Measurements from ENCODE around the gene GIGYF2.
A peak's percentile ranks its signal among the peaks of the same experiment; 100 is the strongest.

GIGYF2 gene

GRCh38 chr2:232693344-232693743 lies 3.8 kb upstream of the GIGYF2 start (continued):
- no peak for TF ChIP-seq ZNF8 (CRISPR knock-in tag; IDR thresholded peaks at IDR 0.05)
- TF ChIP-seq TCF4 (CRISPR knock-in tag; IDR thresholded peaks at IDR 0.05; ENCODE audit: borderline replicate concordance): no peak
- no peak for TF ChIP-seq ISL1 (CRISPR knock-in tag; IDR thresholded peaks at IDR 0.05)

- TF ChIP-seq ESRRG (CRISPR knock-in tag; IDR thresholded peaks at IDR 0.05): no peak
- no peak; the same call in 2 of the 3 replicates for ATAC-seq
These were observed 497 bp upstream of the GIGYF2 start for GRCh38 chr2:232696609-232697058.

GRCh38 chr2:232697807-232698110 lies 628 bp downstream of the GIGYF2 start:
- peak; percentile 56 for ATAC-seq
- TF ChIP-seq CSRNP3 (CRISPR knock-in tag; IDR thresholded peaks at IDR 0.05): no peak
- TF ChIP-seq BACH2 (CRISPR knock-in tag; IDR thresholded peaks at IDR 0.05; ENCODE audit: borderline replicate concordance): no peak
- no peak for TF ChIP-seq GLIS3 (CRISPR knock-in tag; IDR thresholded peaks at IDR 0.05)
- no peak for TF ChIP-seq ZC3H10 (CRISPR knock-in tag; IDR thresholded peaks at IDR 0.05)
- no peak for TF ChIP-seq PPARA (CRISPR knock-in tag; IDR thresholded peaks at IDR 0.05; ENCODE audit: borderline replicate concordance)
- no peak for TF ChIP-seq POU6F1 (CRISPR knock-in tag; IDR thresholded peaks at IDR 0.05; ENCODE audit: borderline replicate concordance, low read depth)
- TF ChIP-seq ESRRG (CRISPR knock-in tag; IDR thresholded peaks at IDR 0.05): no peak
- no peak for TF ChIP-seq TSHZ2 (CRISPR knock-in tag; IDR thresholded peaks at IDR 0.05)
- TF ChIP-seq TCF4 (CRISPR knock-in tag; IDR thresholded peaks at IDR 0.05; ENCODE audit: borderline replicate concordance): no peak
- no peak for TF ChIP-seq ISL1 (CRISPR knock-in tag; IDR thresholded peaks at IDR 0.05)
- no peak for TF ChIP-seq ZNF565 (CRISPR knock-in tag; conservative IDR thresholded peaks at IDR 0.05; ENCODE audit: low read depth)
- no peak for TF ChIP-seq CSDC2 (CRISPR knock-in tag; IDR thresholded peaks at IDR 0.05)
- no peak for TF ChIP-seq ZFP30 (CRISPR knock-in tag; IDR thresholded peaks at IDR 0.05)
- no peak for TF ChIP-seq CREB5 (CRISPR knock-in tag; IDR thresholded peaks at IDR 0.05; ENCODE audit: low read depth)
- no peak for TF ChIP-seq ZFP3 (CRISPR knock-in tag; IDR thresholded peaks at IDR 0.05)
- TF ChIP-seq TOX (CRISPR knock-in tag; IDR thresholded peaks at IDR 0.05; ENCODE audit: borderline replicate concordance): no peak
- no peak for TF ChIP-seq ZNF70 (CRISPR knock-in tag; IDR thresholded peaks at IDR 0.05)
- TF ChIP-seq PATZ1 (CRISPR knock-in tag; IDR thresholded peaks at IDR 0.05; ENCODE audit: borderline replicate concordance): no peak
- TF ChIP-seq ZNF8 (CRISPR knock-in tag; IDR thresholded peaks at IDR 0.05): no peak

GRCh38 chr2:232698556-232699091 lies 1.5 kb downstream of the GIGYF2 start:
- TF ChIP-seq PPARA (CRISPR knock-in tag; IDR thresholded peaks at IDR 0.05; ENCODE audit: borderline replicate concordance) (no peak), ZC3H10 (CRISPR knock-in tag; IDR thresholded peaks at IDR 0.05) (no peak), GLIS3 (CRISPR knock-in tag; IDR thresholded peaks at IDR 0.05) (no peak), ZFP30 (CRISPR knock-in tag; IDR thresholded peaks at IDR 0.05) (no peak), CSRNP3 (CRISPR knock-in tag; IDR thresholded peaks at IDR 0.05) (no peak)
- ATAC-seq: no peak

Data from SK-N-SH treated with all-trans-retinoic acid at 6 μM for 48 hours (cell line).